Suppressor macrophage treated with lipopolysaccharide for 4 hours (primary cell): Measurements from ENCODE around the gene GJA5.

Experiments used
- DNase-seq: peaks from one replicate; pipeline ENCODE4 v3.0.0-alpha.2; 2020

GJA5 gene

GRCh38 chr1:147760481-147761260 lies at the start of gene GJA5:
GJA5 (minus strand) TSS chr1:147760602; CDS start chr1:147759238, 1,364 bp downstream.
- no peak for DNase-seq

GRCh38 chr1:147809236-147809635 lies 48.8 kb upstream of the GJA5 start:
- no peak for DNase-seq

- no peak for DNase-seq
Observed at GRCh38 chr1:147808025-147808424, 47.6 kb upstream of the GJA5 start.

- no peak for DNase-seq
Observed at GRCh38 chr1:147807405-147807804, 47.0 kb upstream of the GJA5 start.

- DNase-seq, result no peak
Observed at GRCh38 chr1:147804942-147805723, 44.7 kb upstream of the GJA5 start.

GRCh38 chr1:147800804-147801203 lies 40.4 kb upstream of the GJA5 start:
- DNase-seq, result peak; percentile 54

GRCh38 chr1:147798731-147799130 lies 38.3 kb upstream of the GJA5 start:
- DNase-seq, result no peak

GRCh38 chr1:147794570-147794969 lies 34.2 kb upstream of the GJA5 start:
- no peak for DNase-seq

GRCh38 chr1:147791876-147792275 lies 31.5 kb upstream of the GJA5 start:
- DNase-seq, result no peak

- no peak for DNase-seq
Observed at GRCh38 chr1:147787765-147788164, 27.4 kb upstream of the GJA5 start.

- DNase-seq, result no peak
Observed at GRCh38 chr1:147786536-147786935, 26.1 kb upstream of the GJA5 start.

- no peak for DNase-seq
Observed at GRCh38 chr1:147785794-147786506, 25.5 kb upstream of the GJA5 start.

GRCh38 chr1:147784941-147785340 lies 24.5 kb upstream of the GJA5 start:
- no peak for DNase-seq

- no peak for DNase-seq
Observed at GRCh38 chr1:147781056-147781471, 20.7 kb upstream of the GJA5 start.

- DNase-seq, result no peak
Observed at GRCh38 chr1:147777694-147778093, 17.3 kb upstream of the GJA5 start.

GRCh38 chr1:147773215-147773715 lies 12.9 kb upstream of the GJA5 start:
- peak; percentile 18 for DNase-seq

GRCh38 chr1:147772570-147772969 lies 12.2 kb upstream of the GJA5 start:
- no peak for DNase-seq

- peak; percentile 79 for DNase-seq
Observed at GRCh38 chr1:147771226-147772125, 11.1 kb upstream of the GJA5 start.

- DNase-seq, result no peak
Observed at GRCh38 chr1:147769106-147769505, 8.7 kb upstream of the GJA5 start.

- DNase-seq, result no peak
Observed at GRCh38 chr1:147768582-147768981, 8.2 kb upstream of the GJA5 start.

GRCh38 chr1:147768101-147768500 lies 7.7 kb upstream of the GJA5 start:
- no peak for DNase-seq
